Muscle of arm (tissue), 12 donors: ENCODE results near the gene ATP6V0D1. TPM values are rescaled to one million over a fixed set of nuclear protein-coding genes. Genes with fewer than 3 reads are reported as not detected.

Experiments used
- DNase-seq: peaks from one replicate; pipeline ENCODE4 v3.0.0-alpha.2; 2013
- polyA plus RNA-seq, 12 donors: library from polyadenylated mRNA; unstranded; fragments of 120-200 nt; gene quantifications; one replicate each; pipeline ENCODE4 v1.2.1, GENCODE V29; 2013; ENCODE audit not compliant: insufficient read length in 12 of 12

Gene ATP6V0D1
- polyA plus RNA-seq, 12 donors, result 44.5 to 67.3 (median 55.4) TPM; not detected in 1

DNA sequence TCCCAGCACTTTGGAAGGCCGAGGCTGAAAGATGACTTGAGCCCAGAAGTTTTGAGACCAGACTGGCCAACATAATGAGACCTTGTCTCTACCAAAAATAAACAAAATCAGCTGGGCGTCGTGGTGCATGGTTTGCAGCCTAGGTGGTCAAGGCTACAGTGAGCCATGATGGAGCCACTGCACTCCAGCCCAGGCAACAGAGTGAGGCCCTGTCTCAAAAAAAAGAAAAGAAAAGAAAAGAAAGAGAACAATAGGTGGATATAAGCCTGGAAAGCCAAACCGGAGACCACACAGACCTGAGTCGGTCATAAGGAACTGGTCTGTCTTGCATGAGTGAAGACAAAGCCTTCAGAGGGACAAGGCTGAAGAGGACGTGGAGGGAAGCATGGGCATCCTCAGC is 14.4 kb downstream of the ATP6V0D1 start:
- DNase-seq, result no peak

DNA sequence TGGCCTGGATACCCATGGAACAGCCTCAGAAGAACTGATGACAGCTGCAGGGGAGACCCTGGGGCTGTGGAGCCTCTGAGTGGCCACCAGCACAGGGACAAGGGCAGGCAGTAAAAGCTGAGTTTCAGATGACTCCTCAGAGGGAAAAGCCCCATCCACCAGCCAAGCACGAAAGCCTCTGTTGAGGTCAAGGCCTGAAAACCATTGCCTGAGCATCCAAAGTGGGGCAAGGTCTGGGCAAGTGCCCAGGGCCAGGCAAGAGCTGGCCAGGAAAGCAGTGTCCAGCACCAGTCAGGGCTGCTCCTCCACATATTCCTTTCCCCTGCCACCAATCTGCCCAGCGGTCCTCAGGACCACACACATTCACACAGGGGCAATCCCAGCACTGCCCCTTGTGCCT is 16.4 kb downstream of the ATP6V0D1 start:
- DNase-seq, result no peak

DNA sequence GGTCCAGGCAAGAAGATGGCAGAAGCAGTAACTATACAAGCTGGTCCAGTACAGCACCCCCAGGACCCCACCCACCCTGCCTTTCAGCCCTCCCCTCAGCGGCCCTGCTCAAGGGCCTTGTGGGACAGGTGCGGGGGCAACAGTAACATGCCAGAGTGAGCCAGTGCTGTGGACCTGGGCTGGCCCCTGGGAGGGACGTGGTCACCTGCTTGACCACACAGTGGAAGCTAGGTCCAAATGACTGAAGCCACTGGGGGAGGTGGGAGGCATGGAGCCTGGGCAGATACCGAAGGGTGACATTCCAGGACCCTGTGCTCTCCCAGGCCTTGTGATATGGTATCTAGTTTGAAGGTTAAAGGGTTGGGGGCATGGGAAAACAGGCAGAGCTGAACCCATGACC is 17.3 kb downstream of the ATP6V0D1 start:
- DNase-seq, result no peak

DNA sequence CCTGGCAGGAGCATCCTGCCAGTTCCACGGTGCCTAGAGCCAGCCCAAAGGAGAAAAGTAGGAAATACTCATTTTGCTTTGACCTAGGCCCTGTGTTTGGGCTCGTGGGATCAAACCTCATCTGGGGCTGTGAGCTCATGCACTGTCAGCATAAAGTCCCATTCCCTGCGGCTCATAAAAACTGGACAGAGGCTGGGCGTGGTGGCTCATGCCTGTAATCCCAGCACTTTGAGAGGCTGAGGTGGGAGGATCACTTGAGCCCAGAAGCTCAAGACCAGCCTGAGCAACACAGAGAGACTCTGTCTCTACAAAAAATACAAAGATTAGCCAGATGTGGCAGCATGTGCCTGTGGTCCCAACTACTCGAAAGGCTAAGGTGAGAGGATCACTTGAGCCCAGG is 17.9 kb downstream of the ATP6V0D1 start:
- DNase-seq, result no peak

DNA sequence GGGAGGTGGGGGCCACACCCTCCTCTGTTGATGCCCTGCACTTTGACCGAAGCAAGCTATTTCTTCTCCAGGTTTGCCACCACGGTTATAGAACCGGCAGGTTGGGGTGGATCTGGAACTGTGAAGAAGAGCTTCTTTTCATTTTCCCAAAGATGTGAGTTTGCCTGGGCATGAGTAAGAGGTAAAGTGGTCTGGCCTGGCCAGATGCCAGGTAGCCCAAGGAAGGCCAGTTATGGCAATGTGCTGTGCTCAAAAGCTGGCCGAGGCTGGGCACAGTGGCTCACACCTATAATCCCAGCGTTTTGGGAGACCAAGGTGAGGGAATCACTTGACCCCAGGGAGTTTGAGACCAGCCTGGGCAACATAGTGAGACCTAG is 18.7 kb downstream of the ATP6V0D1 start:
- DNase-seq, result no peak

DNA sequence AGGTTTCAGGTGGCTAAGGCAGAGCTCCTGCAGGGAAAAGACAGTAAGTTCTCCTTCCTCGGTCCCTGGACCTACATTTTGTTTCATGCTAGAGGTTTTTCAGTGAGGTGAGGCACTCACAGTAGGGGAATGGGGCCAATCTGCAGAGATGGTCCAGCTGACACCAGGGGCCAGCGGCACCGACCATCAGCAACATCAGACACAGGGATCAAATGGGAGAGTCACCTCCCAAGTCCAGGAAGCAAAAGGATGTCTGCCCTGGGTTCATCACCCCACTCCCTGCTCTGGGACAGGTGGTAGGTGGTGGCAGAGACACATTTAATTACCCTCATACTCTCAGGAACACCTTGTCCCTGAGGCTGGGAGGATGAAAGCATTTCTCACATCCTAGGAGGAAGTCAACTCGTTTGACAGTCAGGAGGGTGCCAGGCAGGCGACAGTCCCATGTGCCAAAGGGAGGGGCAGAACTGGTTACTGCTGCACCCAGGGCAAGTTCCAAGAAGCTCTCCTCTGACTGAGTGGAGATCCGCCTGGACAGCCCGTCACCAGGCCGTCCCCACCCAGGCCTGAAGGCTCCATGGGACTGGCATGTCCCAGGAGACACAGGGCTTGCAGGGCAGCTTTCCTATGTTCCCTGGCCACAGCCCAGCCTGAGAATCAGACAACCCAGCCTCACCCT is 19.2 kb downstream of the ATP6V0D1 start:
- DNase-seq, result no peak

DNA sequence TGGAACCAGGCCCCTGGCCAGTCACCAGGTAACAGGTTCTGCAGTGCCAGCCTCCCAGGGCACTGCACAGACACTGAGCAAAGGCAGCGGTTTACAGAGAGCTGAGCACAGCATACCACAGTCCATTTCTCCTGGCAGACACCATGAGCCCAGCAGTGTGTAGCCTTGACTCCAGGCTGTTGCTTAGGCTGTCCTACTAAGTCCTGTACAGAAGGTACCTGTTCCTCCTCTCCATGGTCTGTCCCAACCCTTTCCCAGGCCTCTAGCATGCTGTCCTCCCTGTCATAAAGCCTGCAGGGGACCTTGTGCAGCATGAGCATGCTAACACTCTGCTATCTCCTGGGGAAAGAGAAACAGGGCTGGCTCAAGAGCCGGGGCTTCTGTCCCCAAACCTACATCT is 20.0 kb downstream of the ATP6V0D1 start:
- no peak for DNase-seq

DNA sequence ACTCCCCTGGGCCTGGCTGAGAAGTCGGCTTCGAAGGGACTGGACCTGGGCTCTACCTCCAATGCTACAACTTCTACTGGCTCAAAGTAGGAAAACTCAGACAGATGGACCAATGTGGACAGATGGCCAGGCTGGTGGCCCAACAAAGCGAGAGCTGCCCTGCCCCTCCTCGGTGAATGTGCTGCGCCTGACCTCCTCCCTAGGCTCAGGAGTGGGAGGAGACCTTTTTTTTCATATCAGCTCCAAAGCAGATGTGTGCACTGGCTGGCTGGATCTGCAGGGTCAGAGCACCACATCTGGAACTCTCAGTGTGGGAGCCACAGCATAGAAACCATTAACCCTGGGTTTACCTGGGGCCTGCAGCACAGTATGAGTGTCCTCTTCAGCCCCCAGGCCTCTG is 20.8 kb downstream of the ATP6V0D1 start:
- DNase-seq, result peak; percentile 37

DNA sequence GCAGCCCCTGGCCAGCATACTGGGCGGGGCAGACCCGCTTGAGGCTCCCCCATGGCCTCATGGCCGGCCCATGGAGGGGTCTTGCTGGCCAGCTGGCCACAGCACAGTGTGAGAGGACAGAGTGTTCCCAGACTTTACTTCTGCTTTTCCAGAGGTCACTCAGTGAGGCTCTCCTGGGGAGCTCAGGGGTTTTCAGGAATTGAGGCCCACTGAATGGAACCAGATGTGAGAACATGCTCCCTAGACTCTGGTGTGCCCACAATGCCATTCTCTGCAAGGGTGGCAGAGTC is 21.2 kb downstream of the ATP6V0D1 start:
- peak; percentile 55 for DNase-seq

DNA sequence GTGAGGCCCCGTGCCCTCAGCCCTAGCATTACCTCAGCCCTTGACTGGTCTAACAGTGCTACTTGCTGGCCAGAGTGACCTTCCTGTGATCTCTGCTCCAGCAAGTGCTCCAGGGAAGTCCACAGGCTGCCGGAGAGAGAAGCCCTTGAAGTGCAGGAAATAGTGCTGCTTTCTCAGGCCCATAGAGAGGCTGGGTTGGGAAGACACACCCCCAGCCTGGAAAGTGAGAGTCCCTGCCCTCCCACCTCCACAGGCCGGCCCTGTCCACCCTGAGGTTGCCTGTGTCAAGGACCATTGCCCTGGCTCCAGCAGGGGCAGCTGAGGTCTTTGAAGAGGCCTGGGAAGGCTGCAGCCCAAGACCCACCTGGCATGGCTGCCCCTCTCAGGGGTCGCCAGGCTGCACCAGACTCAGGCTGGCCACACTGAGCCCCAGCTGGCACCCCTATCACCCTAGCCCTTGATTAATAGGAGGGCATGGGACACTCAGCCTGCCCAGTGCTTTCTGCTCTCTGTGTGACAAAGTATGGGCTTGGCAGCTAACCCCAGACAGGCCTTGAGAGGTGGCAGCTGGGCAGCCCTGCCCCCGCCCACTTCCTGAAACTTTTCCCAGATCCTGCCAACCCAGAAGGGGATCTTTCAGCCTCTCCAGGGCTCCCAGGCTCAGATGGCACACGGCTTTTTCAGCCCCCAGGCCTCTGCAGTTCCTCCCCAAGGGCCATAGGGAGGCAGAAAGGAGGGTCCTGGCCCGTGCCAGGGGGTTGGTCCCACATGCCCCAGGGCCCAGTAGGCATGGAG is 21.7 kb downstream of the ATP6V0D1 start:
- peak; percentile 48 for DNase-seq

DNA sequence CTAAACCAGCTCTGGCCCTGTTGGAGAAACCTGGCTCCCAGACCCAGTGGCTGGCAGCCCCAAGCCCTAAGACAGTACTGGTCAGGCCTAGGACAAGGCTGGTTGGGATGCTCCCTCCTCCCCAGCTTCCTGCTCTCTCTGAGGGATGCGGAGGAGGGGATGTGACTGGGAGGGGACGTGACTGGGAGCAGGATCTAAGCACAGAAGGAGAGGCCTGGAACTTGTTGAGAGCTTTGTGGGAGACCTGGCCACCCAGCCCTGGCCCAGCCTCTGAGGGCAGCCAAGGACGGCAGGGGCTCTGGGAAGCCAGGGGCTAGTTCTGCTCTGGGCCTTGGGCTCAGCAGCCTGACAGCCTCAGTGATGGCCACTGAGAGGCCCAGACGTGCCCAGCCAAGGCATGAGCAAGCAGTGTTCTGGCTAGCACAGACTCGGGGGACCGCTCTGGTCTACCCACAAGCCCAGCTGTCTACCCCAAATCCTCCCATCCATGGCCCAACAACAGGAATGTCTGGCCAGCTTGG is 22.8 kb downstream of the ATP6V0D1 start:
- no peak for DNase-seq

DNA sequence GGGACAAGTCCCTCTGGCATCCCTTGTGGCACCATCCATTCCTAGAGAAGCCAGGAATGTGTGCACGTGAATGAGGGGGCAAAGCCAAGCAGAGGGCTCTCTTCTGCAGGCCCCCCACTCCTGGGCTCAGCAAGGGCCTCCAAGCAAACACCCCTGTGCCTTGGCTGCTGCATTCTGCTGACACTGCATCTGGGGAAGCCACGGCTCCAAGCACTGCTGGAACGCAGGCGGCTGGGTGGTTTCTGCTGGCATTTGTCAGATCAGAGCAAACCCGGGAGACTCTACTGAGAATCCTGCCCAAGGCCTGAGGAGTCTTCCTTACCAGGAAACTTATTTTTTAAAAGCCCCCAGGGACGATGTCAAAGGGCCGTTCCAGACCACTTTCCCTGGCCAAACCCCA is 23.3 kb downstream of the ATP6V0D1 start:
- no peak for DNase-seq

DNA sequence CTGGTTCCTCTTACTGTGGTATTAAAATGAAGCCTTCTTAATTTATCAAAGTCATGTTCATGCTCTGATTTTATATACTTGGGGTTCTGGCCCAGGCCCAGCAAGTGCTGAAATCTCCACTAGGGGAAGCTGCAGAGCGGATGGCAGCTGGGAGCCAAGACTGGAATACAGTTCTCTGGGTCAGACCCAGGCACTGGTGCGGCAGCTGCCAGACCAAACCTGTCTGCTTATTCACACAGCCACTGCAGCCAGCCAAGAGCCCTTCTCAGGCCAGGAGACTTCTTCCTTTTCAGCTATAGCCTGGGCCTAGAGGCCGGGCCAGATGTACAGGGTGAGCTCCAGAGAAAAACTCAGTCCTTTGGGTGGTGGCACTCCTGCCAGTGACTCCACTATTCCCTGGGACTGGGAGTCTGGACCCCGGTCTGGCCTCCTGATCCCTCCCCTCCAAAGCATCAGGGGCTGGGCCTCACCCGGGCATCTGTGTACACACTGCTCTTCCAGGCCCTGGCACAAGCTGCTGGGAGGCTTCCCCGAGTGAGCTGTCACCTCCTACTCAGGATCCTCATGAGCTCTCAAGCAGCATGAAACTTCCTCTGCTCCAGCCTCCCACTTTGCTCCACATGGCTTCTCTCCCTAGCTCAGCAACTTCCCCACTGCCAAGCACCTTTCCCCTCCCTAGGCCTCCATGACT is 24.4 kb downstream of the ATP6V0D1 start:
- DNase-seq, result peak; percentile 45

DNA sequence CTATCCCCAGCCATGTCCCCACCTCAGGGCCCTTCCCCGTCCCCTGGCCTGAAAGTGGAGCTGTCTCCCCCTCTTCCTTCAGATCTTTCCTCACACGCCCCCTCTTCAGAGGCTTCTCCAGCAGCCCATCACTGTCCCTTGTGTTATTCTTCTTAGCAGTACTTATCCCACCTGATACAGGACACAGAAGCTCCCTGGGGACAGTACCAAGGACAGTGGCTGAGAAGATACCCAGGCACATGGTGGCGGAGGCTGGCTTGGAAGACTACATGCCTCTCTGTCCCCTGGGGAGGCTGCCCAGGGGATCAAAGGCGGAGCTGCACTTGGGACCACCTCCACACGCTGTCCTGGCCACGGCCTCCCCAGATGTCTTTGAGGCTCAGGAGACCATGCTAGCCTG is 26.1 kb downstream of the ATP6V0D1 start:
- DNase-seq, result no peak

DNA sequence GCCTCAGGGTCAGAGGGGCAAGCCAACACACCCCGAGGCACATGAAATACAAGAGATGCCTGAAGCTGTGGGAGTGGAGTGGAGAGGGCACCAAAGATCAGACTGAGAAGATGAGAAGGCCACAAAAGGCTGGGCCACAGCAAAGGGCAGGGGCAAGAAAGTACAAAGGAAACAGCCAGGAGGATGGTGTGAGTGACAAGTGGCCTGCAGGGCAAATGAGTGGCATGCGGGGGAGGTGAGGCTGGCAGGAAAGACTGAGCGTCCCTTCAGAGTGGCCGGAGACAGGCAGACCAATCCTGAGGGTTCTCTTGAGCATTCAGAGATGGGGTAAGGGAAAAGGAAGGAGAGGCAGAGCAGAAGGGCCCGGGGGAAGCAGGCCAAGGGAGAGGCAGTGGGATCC is 26.9 kb downstream of the ATP6V0D1 start:
- no peak for DNase-seq

DNA sequence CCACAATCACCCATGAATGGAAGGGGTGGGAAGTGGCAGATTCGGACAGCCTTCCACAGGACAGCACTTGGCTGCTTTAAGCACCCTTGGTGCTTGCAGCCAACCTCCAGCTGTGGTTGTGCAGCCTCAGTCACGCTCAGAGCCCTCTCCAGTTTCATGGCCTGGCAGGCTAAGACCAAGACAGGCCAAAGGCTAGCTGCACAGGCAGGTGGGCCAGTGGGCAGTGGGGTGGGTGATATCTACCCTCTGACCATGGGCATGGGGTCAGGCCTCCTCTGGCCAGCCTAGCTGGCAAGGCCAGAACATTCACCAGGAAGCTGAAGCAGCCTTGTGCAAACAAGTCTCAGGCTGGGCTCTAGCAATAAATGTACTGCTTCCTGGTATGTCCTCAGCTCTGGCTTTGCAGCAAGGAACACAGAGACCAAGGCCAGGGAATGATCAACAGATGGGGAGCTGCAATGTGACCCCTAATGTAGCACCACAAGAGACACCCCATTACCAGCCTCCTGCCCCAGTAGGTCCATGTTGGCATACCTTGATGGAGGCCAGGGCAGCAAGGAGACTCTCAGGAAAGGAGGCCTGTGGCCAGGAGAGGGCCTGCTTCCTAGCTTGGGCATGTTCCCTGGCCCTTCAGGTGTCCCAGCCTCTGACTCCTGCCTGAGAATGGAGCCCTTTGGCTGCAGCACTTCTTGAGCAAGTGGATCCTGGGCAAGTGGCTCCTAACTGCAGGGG is 29.1 kb downstream of the ATP6V0D1 start:
- DNase-seq, result no peak

DNA sequence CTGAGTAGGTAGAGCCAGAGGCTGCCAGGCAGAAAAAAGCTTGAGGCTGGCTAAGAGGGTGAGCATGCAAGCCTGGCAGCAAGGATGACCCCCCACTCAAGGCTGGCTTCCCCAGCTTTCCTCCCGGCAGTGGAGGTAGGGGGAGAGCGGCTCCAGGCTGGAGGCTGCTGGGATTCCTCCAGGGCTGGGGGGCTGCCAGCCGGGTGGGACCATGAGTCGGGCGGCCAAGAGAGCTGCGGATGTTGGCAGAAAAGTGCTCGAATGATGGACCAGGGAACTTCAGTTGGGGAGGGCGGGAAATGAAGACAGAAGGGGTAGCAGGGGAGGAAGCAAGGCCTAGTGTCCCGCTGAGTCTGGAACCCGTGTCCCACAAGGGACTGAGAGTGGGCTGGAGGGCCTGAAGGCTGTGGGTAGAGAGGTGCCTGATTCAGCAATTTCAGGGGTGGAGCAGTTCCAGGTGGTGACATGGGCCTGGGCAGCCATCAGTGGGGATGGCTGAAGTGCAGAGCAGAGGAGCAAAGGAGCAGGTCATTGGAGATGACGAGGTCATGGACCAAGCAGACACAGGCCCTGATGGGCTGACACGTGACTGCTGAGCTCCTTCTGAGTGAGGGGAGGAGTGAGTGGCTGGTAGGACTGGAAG is 29.8 kb downstream of the ATP6V0D1 start:
- DNase-seq, result no peak

DNA sequence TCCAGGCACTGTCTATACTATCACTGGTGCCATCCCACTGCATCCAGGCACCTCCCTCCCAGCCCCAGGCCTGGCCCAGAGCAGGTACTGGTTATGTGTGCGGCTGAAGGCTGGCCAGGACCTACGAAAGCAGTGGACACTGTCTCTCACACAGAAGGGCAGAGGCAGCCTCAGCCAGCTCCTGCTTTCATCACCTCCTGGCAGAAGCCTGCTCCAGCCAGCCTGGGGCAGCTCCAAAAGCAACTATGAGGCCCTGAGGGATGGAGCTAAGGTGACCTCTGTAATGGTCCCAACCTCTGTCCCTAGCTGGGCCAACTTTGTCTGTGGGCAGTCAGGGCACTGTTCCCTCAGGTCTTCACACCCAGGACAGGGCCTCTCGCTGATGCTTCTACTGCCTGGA is 31.2 kb downstream of the ATP6V0D1 start:
- no peak for DNase-seq

DNA sequence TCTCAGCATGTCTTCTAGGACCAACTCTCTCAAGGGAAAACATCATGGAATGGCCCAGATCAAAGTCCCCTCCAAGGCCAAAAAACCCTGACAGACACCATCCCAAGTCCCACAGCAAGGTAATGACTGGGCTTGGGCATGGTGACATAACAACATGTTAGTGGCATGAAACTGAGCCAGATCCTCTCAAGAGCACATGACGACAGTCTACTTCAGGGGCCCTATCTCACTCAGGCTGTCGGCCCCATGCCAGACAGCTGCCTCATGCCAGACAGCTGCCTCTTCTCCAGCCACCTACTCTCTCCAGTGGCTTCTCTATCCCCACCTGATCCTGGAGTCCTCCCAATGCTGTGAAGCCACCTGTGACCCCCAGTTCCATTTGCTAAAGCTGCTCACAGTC is 31.6 kb downstream of the ATP6V0D1 start:
- no peak for DNase-seq

DNA sequence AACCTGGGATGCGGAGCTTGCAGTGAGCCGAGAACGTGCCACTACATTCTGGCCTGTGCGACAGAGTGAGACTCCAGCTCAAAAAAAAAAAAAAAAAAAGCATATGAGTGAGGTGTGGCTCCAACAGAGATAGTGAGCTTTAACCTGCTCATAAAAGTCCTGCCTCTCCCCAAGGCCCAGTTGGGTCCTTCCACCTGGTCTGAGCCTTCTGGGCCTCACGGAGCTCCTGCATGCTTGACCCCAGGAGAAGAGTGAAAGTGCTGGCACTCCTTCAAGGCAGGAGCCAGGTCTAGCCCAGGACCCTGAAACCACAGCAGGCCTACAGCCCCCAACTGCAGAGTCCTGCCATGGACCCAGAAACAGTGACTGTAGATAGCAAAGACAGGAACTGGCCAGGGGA is 32.4 kb downstream of the ATP6V0D1 start:
- DNase-seq, result no peak

DNA sequence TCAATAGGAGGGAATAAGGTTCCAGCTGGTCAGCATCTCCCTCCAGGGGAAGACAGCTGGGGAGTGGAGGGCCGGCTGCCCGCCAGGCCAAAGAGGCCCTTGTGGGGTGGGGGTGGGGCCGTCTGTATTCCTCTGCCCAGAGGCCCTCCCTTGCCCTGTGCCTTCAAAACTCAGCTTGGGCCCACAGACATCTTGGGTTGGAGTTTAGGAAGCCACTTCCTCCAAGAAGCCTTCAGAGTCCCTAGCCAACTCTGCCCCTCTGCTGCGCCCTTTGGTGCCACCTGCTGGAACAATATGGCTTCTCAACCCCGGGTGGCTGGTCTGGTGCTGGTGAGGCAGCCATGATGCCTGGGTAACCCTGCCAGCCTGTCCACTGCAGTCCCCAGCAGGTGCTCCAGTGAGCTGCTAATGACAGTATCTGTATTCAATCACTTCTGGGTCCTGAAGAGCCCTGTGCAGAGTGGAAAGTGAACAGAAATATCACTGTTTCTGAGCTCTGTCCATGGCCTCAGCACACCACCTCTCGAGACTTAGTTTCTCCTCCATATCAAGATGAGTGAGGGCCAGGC is 33.4 kb downstream of the ATP6V0D1 start:
- DNase-seq, result no peak
